ENCODE results near the gene ADCY1.
"Not testable (repeated sequence)": the region's sequence is repeated elsewhere in the genome, so short reads cannot be mapped to it uniquely, and the experiment has no call there.

ADCY1 gene

GRCh38 chr7:45718464-45719330 is 144.5 kb downstream of the ADCY1 start:
- TF ChIP-seq CTCF (IDR thresholded peaks at IDR 0.05; ENCODE audit: low read depth, low read length), result no peak

GRCh38 chr7:45720989-45721388 is 146.8 kb downstream of the ADCY1 start:
- no peak for TF ChIP-seq CTCF (IDR thresholded peaks at IDR 0.05; ENCODE audit: low read depth, low read length)
- DNase-seq (ENCODE audit: extremely low read depth, low read depth), result no peak

More at GRCh38 chr7:45718464-45719330, 144.5 kb downstream of the ADCY1 start:
- no peak for DNase-seq (ENCODE audit: extremely low read depth, low read depth)

- no peak for DNase-seq (ENCODE audit: extremely low read depth, low read depth)
- TF ChIP-seq CTCF (IDR thresholded peaks at IDR 0.05; ENCODE audit: low read depth, low read length), result no peak; the same call in 1 of the 2 replicates
Observed at GRCh38 chr7:45721686-45722598, 147.8 kb downstream of the ADCY1 start.

- not testable (repeated sequence) for DNase-seq (ENCODE audit: extremely low read depth, low read depth)
Observed at GRCh38 chr7:45725231-45725630, 151.1 kb downstream of the ADCY1 start.

- no peak for DNase-seq (ENCODE audit: extremely low read depth, low read depth)
- TF ChIP-seq CTCF (IDR thresholded peaks at IDR 0.05; ENCODE audit: low read depth, low read length), result no peak
Observed at GRCh38 chr7:45726883-45727282, 152.7 kb downstream of the ADCY1 start.

- DNase-seq (ENCODE audit: extremely low read depth, low read depth), result peak; percentile 42
Observed at GRCh38 chr7:45731692-45732443, 157.7 kb downstream of the ADCY1 start.

- DNase-seq (ENCODE audit: extremely low read depth, low read depth), result not testable (repeated sequence)
Observed at GRCh38 chr7:45738920-45739319, 164.8 kb downstream of the ADCY1 start.

GRCh38 chr7:45740573-45740972 is 166.4 kb downstream of the ADCY1 start:
- DNase-seq (ENCODE audit: extremely low read depth, low read depth), result not testable (repeated sequence)

- DNase-seq (ENCODE audit: extremely low read depth, low read depth), result not testable (repeated sequence)
- TF ChIP-seq CTCF (IDR thresholded peaks at IDR 0.05; ENCODE audit: low read depth, low read length), result peak; percentile 28
Observed at GRCh38 chr7:45748976-45749375, 174.8 kb downstream of the ADCY1 start.

- DNase-seq (ENCODE audit: extremely low read depth, low read depth), result not testable (repeated sequence)
Observed at GRCh38 chr7:45751352-45751751, 177.2 kb downstream of the ADCY1 start.

- not testable (repeated sequence) for DNase-seq (ENCODE audit: extremely low read depth, low read depth)
Observed at GRCh38 chr7:45756333-45756732, 182.2 kb downstream of the ADCY1 start.

Data from AG09319 (cell line).